ENCODE data around the gene RCCD1.

The RCCD1 gene

DNA sequence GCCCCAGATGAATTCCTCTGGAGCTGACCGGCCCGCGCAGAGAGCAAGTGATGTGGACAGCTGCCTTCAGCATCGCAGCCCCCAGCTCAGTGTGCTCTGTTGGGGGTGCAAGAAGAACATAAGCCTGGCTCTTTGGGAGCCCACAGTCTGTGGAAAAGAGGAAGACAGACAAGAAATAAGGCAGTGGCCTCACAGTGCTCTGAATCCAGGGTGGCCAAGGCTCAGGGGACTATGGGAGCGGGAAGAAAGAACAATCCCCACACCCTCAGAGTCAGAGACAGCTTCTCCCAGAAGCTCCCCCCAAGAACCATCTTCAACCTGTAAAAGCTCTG is 22.1 kb upstream of the RCCD1 start:
- H3K27ac ChIP-seq (ENCODE audit: poor library complexity, severe bottlenecking): peak overlapping the region; percentile 62
- no peaks in the 10 kb centered on the region for H3K27me3 ChIP-seq (ENCODE audit: insufficient read depth, poor library complexity, severe bottlenecking)
- no peaks in the 10 kb centered on the region for H3K9me3 ChIP-seq (ENCODE audit: severe bottlenecking)
- peak overlapping the region; percentile 81 for H3K4me3 ChIP-seq (ENCODE audit: severe bottlenecking)
- H3K36me3 ChIP-seq (ENCODE audit: low read depth): peaks cover 17% of the 10 kb centered on the region
- DNase-seq (ENCODE audit: low spot score) (no peak), ATAC-seq (ENCODE audit: low read depth) (no peak)
- H3K4me1 ChIP-seq (ENCODE audit: insufficient read depth, poor library complexity, severe bottlenecking): peaks cover 17% of the 10 kb centered on the region
- TF ChIP-seq, protein P1, sequence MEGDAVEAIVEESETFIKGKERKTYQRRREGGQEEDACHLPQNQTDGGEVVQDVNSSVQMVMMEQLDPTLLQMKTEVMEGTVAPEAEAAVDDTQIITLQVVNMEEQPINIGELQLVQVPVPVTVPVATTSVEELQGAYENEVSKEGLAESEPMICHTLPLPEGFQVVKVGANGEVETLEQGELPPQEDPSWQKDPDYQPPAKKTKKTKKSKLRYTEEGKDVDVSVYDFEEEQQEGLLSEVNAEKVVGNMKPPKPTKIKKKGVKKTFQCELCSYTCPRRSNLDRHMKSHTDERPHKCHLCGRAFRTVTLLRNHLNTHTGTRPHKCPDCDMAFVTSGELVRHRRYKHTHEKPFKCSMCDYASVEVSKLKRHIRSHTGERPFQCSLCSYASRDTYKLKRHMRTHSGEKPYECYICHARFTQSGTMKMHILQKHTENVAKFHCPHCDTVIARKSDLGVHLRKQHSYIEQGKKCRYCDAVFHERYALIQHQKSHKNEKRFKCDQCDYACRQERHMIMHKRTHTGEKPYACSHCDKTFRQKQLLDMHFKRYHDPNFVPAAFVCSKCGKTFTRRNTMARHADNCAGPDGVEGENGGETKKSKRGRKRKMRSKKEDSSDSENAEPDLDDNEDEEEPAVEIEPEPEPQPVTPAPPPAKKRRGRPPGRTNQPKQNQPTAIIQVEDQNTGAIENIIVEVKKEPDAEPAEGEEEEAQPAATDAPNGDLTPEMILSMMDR (IDR thresholded peaks at IDR 0.05; ENCODE audit: poor library complexity, severe bottlenecking): peak; percentile 87

GRCh38 chr15:90933301-90933700 is 21.4 kb upstream of the RCCD1 start:
- TF ChIP-seq, protein P1 (IDR thresholded peaks at IDR 0.05; ENCODE audit: poor library complexity, severe bottlenecking): no peak
- H3K36me3 ChIP-seq (ENCODE audit: low read depth): peaks cover 23% of the 10 kb centered on the region
- H3K9me3 ChIP-seq (ENCODE audit: severe bottlenecking): no peaks in the 10 kb centered on the region
- H3K4me3 ChIP-seq (ENCODE audit: severe bottlenecking): no peak overlapping the region
- ATAC-seq (ENCODE audit: low read depth) (no peak), DNase-seq (ENCODE audit: low spot score) (no peak)
- no peak overlapping the region for H3K27ac ChIP-seq (ENCODE audit: poor library complexity, severe bottlenecking)
- peaks cover 17% of the 10 kb centered on the region for H3K4me1 ChIP-seq (ENCODE audit: insufficient read depth, poor library complexity, severe bottlenecking)
- no peaks in the 10 kb centered on the region for H3K27me3 ChIP-seq (ENCODE audit: insufficient read depth, poor library complexity, severe bottlenecking)

- Histone ChIP-seq H3K4me3 (ENCODE audit: severe bottlenecking) (peak overlapping the region; percentile 79), H3K4me1 (ENCODE audit: insufficient read depth, poor library complexity, severe bottlenecking) (peaks cover 10% of the 10 kb centered on the region), H3K9me3 (ENCODE audit: severe bottlenecking) (no peaks in the 10 kb centered on the region), H3K36me3 (ENCODE audit: low read depth) (peaks cover 34% of the 10 kb centered on the region), H3K27ac (ENCODE audit: poor library complexity, severe bottlenecking) (no peak overlapping the region), H3K27me3 (ENCODE audit: insufficient read depth, poor library complexity, severe bottlenecking) (no peaks in the 10 kb centered on the region)
- ATAC-seq (ENCODE audit: low read depth) (peak; percentile 50), DNase-seq (ENCODE audit: low spot score) (peak; percentile 95)
- TF ChIP-seq, protein P1 (IDR thresholded peaks at IDR 0.05; ENCODE audit: poor library complexity, severe bottlenecking): peak; percentile 99
Observed at GRCh38 chr15:90934256-90934948, 20.3 kb upstream of the RCCD1 start.

DNA sequence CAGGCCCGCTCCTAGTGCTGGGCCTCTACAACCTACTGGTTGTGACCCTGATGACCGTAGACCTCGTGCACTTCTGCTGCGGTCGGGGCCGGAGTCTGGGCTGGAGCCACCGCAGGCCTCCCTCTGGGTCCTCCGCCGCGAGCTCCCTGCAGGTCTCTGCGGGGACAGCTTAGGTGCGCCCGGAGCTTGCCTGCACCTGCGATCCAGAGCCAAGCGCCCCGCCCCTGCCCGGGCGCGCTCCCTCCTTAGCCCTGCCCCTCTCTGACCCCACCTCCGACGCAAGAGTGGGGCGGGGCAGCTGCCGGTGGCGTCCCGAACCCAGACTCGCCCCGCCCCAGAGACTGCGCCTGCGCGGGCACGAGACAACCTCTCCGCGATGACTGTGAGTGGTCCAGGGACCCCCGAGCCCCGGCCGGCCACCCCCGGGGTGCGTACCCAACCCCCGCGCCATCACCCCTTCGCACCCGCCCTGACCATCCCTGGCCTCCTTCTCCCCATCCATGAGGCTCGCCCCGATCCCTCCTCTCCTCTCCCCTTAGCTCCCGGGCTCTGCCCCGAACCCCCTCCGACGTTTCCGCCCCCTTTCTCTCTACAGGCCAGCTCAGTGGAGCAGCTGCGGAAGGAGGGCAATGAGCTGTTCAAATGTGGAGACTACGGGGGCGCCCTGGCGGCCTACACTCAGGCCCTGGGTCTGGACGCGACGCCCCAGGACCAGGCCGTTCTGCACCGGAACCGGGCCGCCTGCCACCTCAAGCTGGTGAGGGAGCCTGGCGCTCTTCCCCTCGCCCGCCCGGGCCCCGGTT is 19.5 kb upstream of the RCCD1 start, which contains the start of gene UNC45A:
Gene UNC45A, plus strand, starts transcription at position 337 of the 803 bp plus-strand sequence. Its CDS starts 40 bp downstream, at position 377.
- Histone ChIP-seq H3K27me3 (ENCODE audit: insufficient read depth, poor library complexity, severe bottlenecking) (no peaks in the 10 kb centered on the region), H3K4me3 (ENCODE audit: severe bottlenecking) (peak within 1 kb of the TSS; percentile 79), H3K9me3 (ENCODE audit: severe bottlenecking) (no peaks in the 10 kb centered on the region), H3K36me3 (ENCODE audit: low read depth) (peaks cover 42% of the 10 kb centered on the region), H3K4me1 (ENCODE audit: insufficient read depth, poor library complexity, severe bottlenecking) (peaks cover 10% of the 10 kb centered on the region), H3K27ac (ENCODE audit: poor library complexity, severe bottlenecking) (peak within 1 kb of the TSS; percentile 23)
- ATAC-seq (ENCODE audit: low read depth): peak; percentile 74
- peak; percentile 98 for DNase-seq (ENCODE audit: low spot score)
- TF ChIP-seq, protein P1 (IDR thresholded peaks at IDR 0.05; ENCODE audit: poor library complexity, severe bottlenecking): no peak
